ENCODE results near the gene EARS2. TPM values are rescaled to one million over a fixed set of nuclear protein-coding genes. Genes with fewer than 3 reads are reported as not detected.

Gene EARS2
- total RNA-seq, 1 donor from 2014 or later: 27.9 TPM

DNA sequence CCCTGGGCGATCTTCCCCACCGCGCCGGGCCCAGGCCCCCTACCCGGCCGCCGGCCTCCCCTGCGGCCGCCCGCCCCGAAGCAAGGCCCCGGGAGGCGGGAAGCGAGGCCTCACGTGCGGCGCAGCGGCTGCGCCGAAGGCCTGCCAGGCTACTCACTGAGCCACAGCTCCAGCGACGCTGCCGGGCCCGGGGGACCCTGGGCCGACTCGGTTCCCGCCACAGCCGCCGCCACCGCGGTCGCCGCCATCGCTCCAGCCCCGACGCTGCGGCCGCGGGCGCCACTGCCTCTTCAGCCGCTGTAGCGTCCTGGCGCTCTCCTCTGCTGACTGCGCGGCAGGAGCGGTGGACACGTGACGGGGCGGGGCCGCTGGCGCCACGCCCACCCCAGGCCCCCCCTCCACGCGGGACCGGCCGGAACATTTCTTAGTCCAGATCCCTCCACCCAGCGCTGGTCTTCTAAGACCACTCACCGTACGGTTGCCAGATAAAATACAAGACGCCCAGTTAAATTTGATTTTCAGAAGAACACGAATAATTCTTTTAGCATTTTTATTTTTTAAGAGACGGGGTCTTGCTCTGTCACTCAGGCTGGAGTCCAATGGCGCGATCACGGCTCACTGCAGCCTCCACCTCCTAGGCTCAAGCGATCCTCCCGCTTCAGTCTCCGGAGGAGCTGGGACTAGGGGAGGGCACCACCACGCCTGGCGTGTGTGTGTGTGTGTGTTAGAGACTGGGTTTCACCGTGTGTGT, 46.8 kb downstream of the EARS2 start, which contains the start of gene GGA2:
GGA2 (minus strand) TSS at position 331 of the 751 bp plus-strand sequence; CDS start at position 248, 83 bp downstream.
- FAIRE-seq: no peak
- Histone ChIP-seq H3K27me3 (ENCODE audit: control insufficient read depth, insufficient read depth, low read length) (no peaks in the 10 kb centered on the region), H3K36me3 (ENCODE audit: control insufficient read depth, insufficient read depth, low read length) (peaks cover 1% of the 10 kb centered on the region), H3K4me3 (ENCODE audit: low read depth, low read length) (peak within 1 kb of the TSS; percentile 61)
- TF ChIP-seq, protein P1, sequence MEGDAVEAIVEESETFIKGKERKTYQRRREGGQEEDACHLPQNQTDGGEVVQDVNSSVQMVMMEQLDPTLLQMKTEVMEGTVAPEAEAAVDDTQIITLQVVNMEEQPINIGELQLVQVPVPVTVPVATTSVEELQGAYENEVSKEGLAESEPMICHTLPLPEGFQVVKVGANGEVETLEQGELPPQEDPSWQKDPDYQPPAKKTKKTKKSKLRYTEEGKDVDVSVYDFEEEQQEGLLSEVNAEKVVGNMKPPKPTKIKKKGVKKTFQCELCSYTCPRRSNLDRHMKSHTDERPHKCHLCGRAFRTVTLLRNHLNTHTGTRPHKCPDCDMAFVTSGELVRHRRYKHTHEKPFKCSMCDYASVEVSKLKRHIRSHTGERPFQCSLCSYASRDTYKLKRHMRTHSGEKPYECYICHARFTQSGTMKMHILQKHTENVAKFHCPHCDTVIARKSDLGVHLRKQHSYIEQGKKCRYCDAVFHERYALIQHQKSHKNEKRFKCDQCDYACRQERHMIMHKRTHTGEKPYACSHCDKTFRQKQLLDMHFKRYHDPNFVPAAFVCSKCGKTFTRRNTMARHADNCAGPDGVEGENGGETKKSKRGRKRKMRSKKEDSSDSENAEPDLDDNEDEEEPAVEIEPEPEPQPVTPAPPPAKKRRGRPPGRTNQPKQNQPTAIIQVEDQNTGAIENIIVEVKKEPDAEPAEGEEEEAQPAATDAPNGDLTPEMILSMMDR (IDR thresholded peaks at IDR 0.05; ENCODE audit: insufficient read depth, low read length, severe bottlenecking): no peak
- DNase-seq (ENCODE audit: low read depth): peak; percentile 51

DNA sequence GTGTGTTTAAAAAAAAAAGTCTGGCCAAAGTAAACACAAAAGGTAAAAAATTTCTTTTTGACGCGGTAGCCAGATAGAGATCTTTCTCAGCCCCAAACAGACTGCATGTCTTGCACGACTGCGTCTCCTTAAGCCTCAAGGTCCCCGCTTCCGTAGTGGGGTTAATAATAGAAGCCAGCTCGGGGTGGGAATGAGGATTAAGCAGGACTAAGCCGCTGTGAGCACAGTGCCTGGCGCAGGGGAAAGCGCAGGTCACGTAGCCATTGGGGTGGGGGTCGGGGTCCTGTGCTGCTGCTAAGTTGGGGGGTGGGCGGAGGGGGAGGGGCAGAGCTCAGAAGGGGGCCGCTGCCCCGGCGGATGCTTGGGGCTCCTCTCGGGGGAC, 47.4 kb downstream of the EARS2 start:
- no peaks in the 10 kb centered on the region for H3K27me3 ChIP-seq (ENCODE audit: control insufficient read depth, insufficient read depth, low read length)
- DNase-seq (ENCODE audit: low read depth) (no peak), FAIRE-seq (no peak)
- peak overlapping the region; percentile 61 for H3K4me3 ChIP-seq (ENCODE audit: low read depth, low read length)
- TF ChIP-seq, protein P1 (IDR thresholded peaks at IDR 0.05; ENCODE audit: insufficient read depth, low read length, severe bottlenecking): no peak
- peaks cover 1% of the 10 kb centered on the region for H3K36me3 ChIP-seq (ENCODE audit: control insufficient read depth, insufficient read depth, low read length)

DNA sequence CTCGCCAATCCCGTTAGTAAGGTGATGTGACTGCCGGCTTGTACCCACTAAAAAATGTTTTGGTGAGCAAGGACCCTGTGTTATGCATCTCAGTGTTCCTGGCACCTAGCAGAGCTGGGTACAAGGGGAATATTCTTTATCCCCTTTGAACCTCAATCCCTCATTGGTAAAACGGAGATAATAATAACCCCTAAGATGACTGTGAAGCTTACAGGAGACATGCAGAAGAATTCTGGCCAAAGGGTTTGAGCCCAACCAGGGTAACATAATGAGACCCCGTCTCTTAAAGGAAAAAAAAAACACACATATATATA, 47.8 kb downstream of the EARS2 start:
- no peak for FAIRE-seq
- DNase-seq (ENCODE audit: low read depth): no peak
- Histone ChIP-seq H3K4me3 (ENCODE audit: low read depth, low read length) (peak overlapping the region; percentile 61), H3K36me3 (ENCODE audit: control insufficient read depth, insufficient read depth, low read length) (peaks cover 1% of the 10 kb centered on the region), H3K27me3 (ENCODE audit: control insufficient read depth, insufficient read depth, low read length) (no peaks in the 10 kb centered on the region)
- TF ChIP-seq, protein P1 (IDR thresholded peaks at IDR 0.05; ENCODE audit: insufficient read depth, low read length, severe bottlenecking): no peak

DNA sequence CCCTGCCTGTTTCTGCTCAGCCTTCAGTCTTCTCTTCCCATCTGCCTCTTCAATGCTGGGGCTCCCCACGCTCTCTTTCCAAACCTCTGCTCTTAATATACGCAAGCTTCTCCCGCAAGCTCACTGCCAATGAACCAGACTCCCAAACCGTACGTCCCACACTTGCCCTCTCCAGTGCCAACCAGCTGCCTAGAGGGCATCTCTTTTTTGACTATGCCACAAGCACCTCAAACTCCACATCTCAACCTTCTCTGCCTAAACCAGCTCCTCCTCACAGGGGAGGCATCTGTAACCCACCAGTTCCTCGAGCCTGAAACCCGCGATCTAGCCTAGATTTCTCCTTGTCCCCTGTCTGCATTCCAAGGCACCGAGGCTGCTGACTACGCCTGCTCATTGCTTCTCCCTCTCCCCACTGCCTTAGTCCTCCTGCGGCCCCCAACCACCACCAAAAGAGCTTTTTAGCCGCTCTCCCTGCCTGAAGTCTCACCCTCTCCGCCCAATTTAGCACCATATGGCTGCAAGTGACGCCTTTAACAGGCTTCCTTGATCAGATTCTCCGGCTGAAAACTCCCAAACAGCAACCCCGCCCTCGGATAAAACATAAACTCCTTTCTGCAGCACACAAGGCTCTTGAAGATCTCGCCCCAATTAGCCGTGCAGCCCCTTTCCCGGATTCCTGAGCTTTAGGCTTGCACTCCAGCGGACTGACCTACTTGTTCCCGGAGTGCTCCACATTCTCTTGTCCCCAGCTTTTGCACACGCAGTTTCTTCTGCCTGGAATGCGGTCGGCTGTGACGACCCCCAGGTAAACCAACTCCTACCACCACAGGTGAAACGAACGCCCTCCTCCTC, 48.3 kb downstream of the EARS2 start:
- peaks cover 1% of the 10 kb centered on the region for H3K36me3 ChIP-seq (ENCODE audit: control insufficient read depth, insufficient read depth, low read length)
- TF ChIP-seq, protein P1 (IDR thresholded peaks at IDR 0.05; ENCODE audit: insufficient read depth, low read length, severe bottlenecking): no peak
- H3K27me3 ChIP-seq (ENCODE audit: control insufficient read depth, insufficient read depth, low read length): no peaks in the 10 kb centered on the region
- H3K4me3 ChIP-seq (ENCODE audit: low read depth, low read length): peak overlapping the region; percentile 61
- no peak for FAIRE-seq
- DNase-seq (ENCODE audit: low read depth): no peak

DNA sequence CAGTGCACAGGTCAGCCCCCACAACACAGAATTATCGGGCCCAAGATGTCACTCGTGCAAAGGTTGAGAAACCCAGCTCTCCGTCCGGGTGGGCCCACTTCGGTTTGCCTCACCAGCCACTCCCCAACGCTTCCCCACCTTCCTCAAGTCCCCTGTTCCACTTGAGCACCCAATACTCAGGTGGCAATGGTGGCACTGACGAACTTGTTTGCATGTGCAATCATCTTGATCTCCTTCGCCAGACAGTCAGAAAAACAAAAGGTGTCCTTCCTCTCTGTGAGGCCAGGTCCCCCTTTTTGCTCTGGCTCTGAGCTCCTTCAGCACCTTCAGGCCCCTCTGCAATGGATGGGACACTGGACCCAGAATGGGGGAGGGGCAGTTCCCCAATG, 50.5 kb downstream of the EARS2 start:
- Histone ChIP-seq H3K27me3 (ENCODE audit: control insufficient read depth, insufficient read depth, low read length) (no peaks in the 10 kb centered on the region), H3K36me3 (ENCODE audit: control insufficient read depth, insufficient read depth, low read length) (peaks cover 1% of the 10 kb centered on the region), H3K4me3 (ENCODE audit: low read depth, low read length) (no peak overlapping the region)
- TF ChIP-seq, protein P1 (IDR thresholded peaks at IDR 0.05; ENCODE audit: insufficient read depth, low read length, severe bottlenecking): no peak
- FAIRE-seq (no peak), DNase-seq (ENCODE audit: low read depth) (no peak)
